Transverse colon (tissue), 3 donors: ENCODE data around the gene HACD1.

Experiments
- POLR2A ChIP-seq: fragments of 450-650 bp; IDR thresholded peaks from one replicate; pipeline ENCODE4 v1.6.1; 2016; ENCODE audit warnings: antibody characterized with exemption, mild to moderate bottlenecking, moderate library complexity
- TF ChIP-seq, protein P1 (sequence below), 5 experiments: fragments of 200-600 bp in 3 of 5; fragments of 450-650 bp in 2 of 5; sonication (generic) in 3 of 5; IDR thresholded peaks; 1 replicate in 2 of 5; 2 replicates in 3 of 5; pipeline ENCODE4 v1.5.1; 2016 to 2017; ENCODE audit warnings: antibody characterized with exemption in 5 of 5, inconsistent platforms in 3 of 5, mild to moderate bottlenecking in 2 of 5, moderate library complexity in 1 of 5

DNA sequence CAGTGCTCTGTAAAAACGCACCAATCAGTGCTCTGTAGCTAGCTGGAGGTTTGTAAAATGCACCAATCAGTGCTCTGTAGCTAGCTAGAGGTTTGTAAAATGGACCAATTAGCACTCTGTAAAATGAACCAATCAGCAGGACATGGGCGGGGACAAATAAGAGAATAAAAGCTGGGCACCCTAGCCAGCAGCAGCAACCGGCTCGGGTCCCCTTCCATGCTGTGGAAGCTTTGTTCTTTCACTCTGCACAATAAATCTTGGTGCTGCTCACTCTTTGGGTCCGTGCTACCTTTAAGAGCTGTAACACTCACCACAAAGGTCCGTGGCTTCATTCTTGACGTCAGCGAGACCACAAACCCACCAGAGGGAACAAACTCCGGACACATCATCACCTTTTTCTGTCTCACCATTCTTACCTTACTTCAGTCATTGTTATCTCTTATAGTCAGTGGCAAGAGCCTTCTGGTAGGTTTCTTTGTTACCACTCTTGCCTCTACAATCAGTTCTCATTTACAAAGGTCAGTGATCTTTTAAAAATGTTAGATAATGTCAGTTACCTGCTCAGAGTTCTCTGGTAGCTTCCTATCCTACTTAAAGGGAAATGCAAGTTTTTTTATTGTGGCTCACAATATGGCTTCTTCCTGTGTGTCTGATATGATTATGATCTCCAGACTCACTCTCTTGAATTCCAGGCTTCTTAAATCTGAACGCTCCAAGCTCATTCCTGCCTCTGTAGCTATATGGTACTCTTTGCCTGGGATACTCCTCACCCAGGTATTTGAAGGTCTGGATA, 31.3 kb upstream of the HACD1 start:
- TF ChIP-seq, protein P1, sequence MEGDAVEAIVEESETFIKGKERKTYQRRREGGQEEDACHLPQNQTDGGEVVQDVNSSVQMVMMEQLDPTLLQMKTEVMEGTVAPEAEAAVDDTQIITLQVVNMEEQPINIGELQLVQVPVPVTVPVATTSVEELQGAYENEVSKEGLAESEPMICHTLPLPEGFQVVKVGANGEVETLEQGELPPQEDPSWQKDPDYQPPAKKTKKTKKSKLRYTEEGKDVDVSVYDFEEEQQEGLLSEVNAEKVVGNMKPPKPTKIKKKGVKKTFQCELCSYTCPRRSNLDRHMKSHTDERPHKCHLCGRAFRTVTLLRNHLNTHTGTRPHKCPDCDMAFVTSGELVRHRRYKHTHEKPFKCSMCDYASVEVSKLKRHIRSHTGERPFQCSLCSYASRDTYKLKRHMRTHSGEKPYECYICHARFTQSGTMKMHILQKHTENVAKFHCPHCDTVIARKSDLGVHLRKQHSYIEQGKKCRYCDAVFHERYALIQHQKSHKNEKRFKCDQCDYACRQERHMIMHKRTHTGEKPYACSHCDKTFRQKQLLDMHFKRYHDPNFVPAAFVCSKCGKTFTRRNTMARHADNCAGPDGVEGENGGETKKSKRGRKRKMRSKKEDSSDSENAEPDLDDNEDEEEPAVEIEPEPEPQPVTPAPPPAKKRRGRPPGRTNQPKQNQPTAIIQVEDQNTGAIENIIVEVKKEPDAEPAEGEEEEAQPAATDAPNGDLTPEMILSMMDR (IDR thresholded peaks at IDR 0.05): no peak
- no peak for TF ChIP-seq POLR2A
